ENCODE data around the gene HSPA2.

The HSPA2 gene

DNA sequence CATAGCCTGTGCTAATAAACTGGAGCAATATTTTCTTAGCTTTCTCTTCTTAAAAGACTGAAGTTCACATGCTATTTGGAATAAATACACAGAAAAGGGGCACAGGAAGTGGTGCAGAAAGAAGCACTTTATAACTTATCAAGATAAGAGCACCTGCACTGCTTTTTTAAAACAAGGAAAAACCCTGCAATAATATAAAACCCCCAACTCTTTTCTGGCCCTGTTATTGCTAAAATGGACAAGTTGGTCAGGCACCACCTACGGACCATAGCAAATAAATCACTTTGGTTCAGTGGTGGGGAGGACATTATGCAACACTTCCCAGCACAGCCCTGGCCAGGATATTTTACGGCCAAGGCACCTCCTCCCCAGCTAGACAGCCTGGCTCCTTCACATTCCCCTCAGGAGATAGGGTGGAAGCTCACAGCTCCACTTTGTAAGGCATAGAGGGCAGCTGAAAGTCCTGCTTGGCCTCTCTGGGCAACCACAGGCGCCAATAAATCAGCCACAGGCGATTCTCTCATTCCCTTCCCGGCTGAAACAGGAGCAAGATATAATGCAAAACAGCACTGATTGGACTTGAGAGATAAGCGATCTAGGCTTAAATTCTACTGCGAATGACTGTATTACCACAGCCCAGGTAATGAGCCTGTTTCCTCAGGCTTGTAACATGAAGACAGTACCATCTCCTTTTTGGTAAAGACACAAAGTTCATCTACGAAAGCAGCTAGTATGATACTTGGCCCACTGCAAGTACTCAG is 39.0 kb upstream of the HSPA2 start:
- TF ChIP-seq, protein P1, sequence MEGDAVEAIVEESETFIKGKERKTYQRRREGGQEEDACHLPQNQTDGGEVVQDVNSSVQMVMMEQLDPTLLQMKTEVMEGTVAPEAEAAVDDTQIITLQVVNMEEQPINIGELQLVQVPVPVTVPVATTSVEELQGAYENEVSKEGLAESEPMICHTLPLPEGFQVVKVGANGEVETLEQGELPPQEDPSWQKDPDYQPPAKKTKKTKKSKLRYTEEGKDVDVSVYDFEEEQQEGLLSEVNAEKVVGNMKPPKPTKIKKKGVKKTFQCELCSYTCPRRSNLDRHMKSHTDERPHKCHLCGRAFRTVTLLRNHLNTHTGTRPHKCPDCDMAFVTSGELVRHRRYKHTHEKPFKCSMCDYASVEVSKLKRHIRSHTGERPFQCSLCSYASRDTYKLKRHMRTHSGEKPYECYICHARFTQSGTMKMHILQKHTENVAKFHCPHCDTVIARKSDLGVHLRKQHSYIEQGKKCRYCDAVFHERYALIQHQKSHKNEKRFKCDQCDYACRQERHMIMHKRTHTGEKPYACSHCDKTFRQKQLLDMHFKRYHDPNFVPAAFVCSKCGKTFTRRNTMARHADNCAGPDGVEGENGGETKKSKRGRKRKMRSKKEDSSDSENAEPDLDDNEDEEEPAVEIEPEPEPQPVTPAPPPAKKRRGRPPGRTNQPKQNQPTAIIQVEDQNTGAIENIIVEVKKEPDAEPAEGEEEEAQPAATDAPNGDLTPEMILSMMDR (conservative IDR thresholded peaks at IDR 0.05; ENCODE audit: control insufficient read depth, insufficient read depth, low read depth, low read length), result no peak
- DNase-seq (ENCODE audit: low read depth), result peak; percentile 85
- peak overlapping the region; percentile 83 for H3K4me3 ChIP-seq (ENCODE audit: control insufficient read depth, low read depth, low read length)

DNA sequence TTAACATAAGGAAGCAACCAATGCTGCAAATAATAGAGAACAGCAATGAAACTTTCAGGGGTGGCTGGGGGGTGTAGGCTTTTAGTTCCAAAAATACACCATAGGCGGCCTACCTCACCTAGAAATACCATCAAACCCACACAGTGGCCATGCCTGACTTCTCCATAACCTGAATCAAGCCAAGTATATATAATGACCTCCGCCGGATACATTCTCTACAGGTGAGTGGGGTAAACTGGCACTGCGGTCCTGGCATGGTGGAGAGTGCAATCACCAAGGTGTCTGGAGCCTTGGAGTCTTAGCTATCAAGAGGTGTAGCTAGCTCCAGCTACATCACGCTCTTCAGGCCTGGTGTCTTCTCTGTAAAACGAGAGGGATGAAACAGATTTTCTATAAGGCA is 38.1 kb upstream of the HSPA2 start:
- TF ChIP-seq, protein P1 (conservative IDR thresholded peaks at IDR 0.05; ENCODE audit: control insufficient read depth, insufficient read depth, low read depth, low read length), result no peak
- peak overlapping the region; percentile 83 for H3K4me3 ChIP-seq (ENCODE audit: control insufficient read depth, low read depth, low read length)

DNA sequence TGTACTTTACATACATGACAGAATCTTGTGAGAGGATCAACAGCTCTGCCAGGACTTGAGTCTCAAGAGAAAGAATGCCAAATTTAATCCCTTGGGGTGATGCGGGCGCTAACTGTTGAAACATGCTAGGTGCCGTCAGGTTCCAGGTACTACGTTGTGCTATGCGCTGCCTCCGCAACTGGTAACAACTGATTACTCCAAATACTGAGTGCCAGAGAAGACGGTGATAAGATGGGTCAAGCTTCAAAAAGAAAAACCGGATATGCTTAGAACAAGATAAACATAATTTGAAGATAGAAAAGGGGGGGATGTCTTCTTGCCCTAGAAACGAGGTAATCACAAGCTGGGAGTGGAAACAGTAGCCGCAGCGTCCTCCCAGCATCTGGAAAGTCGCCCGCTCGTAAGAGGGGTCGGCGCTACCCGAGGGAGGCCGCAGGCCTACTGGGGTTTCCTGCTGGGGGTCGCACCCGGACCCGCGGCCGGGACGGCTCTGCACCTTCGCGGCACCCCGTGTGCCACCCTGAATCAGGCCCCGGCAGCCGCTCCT is 37.6 kb upstream of the HSPA2 start:
- H3K4me3 ChIP-seq (ENCODE audit: control insufficient read depth, low read depth, low read length), result peak overlapping the region; percentile 83
- TF ChIP-seq, protein P1 (conservative IDR thresholded peaks at IDR 0.05; ENCODE audit: control insufficient read depth, insufficient read depth, low read depth, low read length), result no peak
- DNase-seq (ENCODE audit: low read depth), result peak; percentile 18

More for the DNA sequence above, 38.1 kb upstream of the HSPA2 start:
- no peak for DNase-seq (ENCODE audit: low read depth)

- DNase-seq (ENCODE audit: low read depth), result peak; percentile 91
- peak within 1 kb of the TSS; percentile 83 for H3K4me3 ChIP-seq (ENCODE audit: control insufficient read depth, low read depth, low read length)
- TF ChIP-seq, protein P1 (conservative IDR thresholded peaks at IDR 0.05; ENCODE audit: control insufficient read depth, insufficient read depth, low read depth, low read length), result no peak
Observed at GRCh38 chr14:64503434-64504309, 36.9 kb upstream of the HSPA2 start, which contains the start of gene ZBTB25. TSS of gene ZBTB25 (minus strand) at chr14:64503838. CDS start at chr14:64490533, 13,305 bp downstream.

DNA sequence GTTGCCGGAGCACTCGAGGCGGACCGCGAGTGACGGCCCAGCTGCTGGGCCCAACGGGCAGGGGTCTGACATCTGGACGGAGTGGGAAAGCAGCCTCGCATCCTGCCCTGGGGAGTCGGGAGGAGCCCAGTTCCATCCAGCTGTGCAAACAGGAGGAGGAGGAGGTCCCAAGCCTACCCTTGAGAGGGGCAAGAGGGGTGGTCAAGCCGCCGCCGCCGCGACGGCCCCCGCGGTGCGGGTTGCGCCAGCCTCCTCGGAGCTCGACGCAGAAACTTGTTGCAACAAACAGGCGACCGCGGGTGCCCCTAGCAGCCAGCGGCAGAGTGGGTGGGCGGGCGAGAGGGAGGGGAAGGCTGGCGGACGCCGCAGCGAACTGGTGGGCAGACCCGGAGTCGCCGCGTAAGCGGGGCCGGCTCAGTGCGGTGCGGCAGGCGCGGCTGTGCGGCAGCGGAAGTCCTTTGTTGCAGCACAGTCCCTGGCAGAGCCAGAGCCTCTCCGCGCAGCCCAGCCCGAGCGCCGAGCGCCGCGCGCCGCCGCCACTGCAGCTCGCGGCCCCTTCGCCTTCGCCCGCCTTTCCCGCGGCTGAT is 36.1 kb upstream of the HSPA2 start, which contains the start of gene ZBTB1:
TSS of gene ZBTB1 (plus strand) at position 461 of the 587 bp plus-strand sequence. CDS start 16,735 bp downstream, outside the sequence.
- TF ChIP-seq, protein P1 (conservative IDR thresholded peaks at IDR 0.05; ENCODE audit: control insufficient read depth, insufficient read depth, low read depth, low read length), result no peak
- peak; percentile 85 for DNase-seq (ENCODE audit: low read depth)
- H3K4me3 ChIP-seq (ENCODE audit: control insufficient read depth, low read depth, low read length), result peak within 1 kb of the TSS; percentile 75
